Keratinocyte (primary cell): ENCODE data around the gene SNCB. TPM values are rescaled to one million over a fixed set of nuclear protein-coding genes. Genes with fewer than 3 reads are reported as not detected.

Experiments
- DNase-seq: peaks from one replicate; pipeline ENCODE4 v3.0.0-alpha.2; 2011; ENCODE audit warnings: low read depth, missing footprints, low spot score
- FAIRE-seq: peaks from 2 replicates; lab custom pipeline; 2011; peaks lifted over from hg19 to GRCh38; lab: Jason Lieb, UNC
- H2AFZ ChIP-seq: 2 replicates; pipeline ENCODE4 v1.6.0; 2012; ENCODE audit warnings: low read length, control low read depth, inconsistent platforms; ENCODE audit not compliant: control insufficient read depth
- H3K27ac ChIP-seq: 2 replicates; pipeline ENCODE4 v1.5.1; 2011; ENCODE audit warnings: low read length; ENCODE audit not compliant: control insufficient read depth, insufficient read depth
- H3K27me3 ChIP-seq: 3 replicates; pipeline ENCODE4 v1.6.0; 2011; ENCODE audit warnings: low read length; ENCODE audit not compliant: control insufficient read depth, insufficient read depth; ENCODE audit errors: extremely low read depth
- H3K36me3 ChIP-seq, 2 experiments: 2 replicates in 1 of 2; 3 replicates in 1 of 2; pipeline ENCODE4 v1.5.1; 2011; ENCODE audit warnings: low read length in 2 of 2, mild to moderate bottlenecking in 1 of 2; ENCODE audit not compliant: control insufficient read depth in 2 of 2, insufficient read depth in 2 of 2; ENCODE audit errors: extremely low read depth in 1 of 2
- H3K4me1 ChIP-seq: 3 replicates; pipeline ENCODE4 v1.5.1; 2011; ENCODE audit warnings: low read length; ENCODE audit not compliant: control insufficient read depth, insufficient read depth; ENCODE audit errors: extremely low read depth
- H3K4me2 ChIP-seq: 3 replicates; pipeline ENCODE4 v1.6.0; 2011; ENCODE audit warnings: low read depth, low read length; ENCODE audit not compliant: control insufficient read depth, insufficient read depth; ENCODE audit errors: extremely low read depth
- H3K4me3 ChIP-seq, 3 experiments: fragments of 200-600 bp in 1 of 3; sonication (generic) in 1 of 3; 2 replicates in 2 of 3; 3 replicates in 1 of 3; pipeline ENCODE4 v1.5.1; 2011 to 2016; ENCODE audit warnings: low read length in 3 of 3, mild to moderate bottlenecking in 3 of 3, control low read depth in 2 of 3, inconsistent platforms in 1 of 3, low read depth in 1 of 3, mixed read lengths in 1 of 3, mixed run types in 1 of 3, moderate library complexity in 1 of 3; ENCODE audit not compliant: control insufficient read depth in 2 of 3, insufficient read depth in 2 of 3; ENCODE audit errors: extremely low read depth in 1 of 3
- H3K79me2 ChIP-seq: 2 replicates; pipeline ENCODE4 v1.6.0; 2012; ENCODE audit warnings: low read length; ENCODE audit not compliant: control insufficient read depth, insufficient read depth
- H3K9ac ChIP-seq: 3 replicates; pipeline ENCODE4 v1.6.0; 2011; ENCODE audit warnings: low read length; ENCODE audit not compliant: control insufficient read depth, insufficient read depth; ENCODE audit errors: extremely low read depth
- H3K9me1 ChIP-seq: 3 replicates; pipeline ENCODE4 v1.6.0; 2011; ENCODE audit warnings: low read length; ENCODE audit not compliant: control insufficient read depth, insufficient read depth; ENCODE audit errors: extremely low read depth
- H3K9me3 ChIP-seq: 2 replicates; pipeline ENCODE4 v1.5.1; 2012; ENCODE audit warnings: low read depth, low read length; ENCODE audit not compliant: control insufficient read depth
- H4K20me1 ChIP-seq: 3 replicates; pipeline ENCODE4 v1.6.0; 2011; ENCODE audit warnings: low read length; ENCODE audit not compliant: control insufficient read depth, insufficient read depth; ENCODE audit errors: extremely low read depth
- CTCF ChIP-seq, 3 experiments: IDR thresholded peaks in 1 of 3; conservative IDR thresholded peaks in 1 of 3; optimal IDR thresholded peaks in 1 of 3; 2 replicates in 2 of 3; 3 replicates in 1 of 3; pipeline versions ENCODE3 to v1.5.1; 2011; ENCODE audit warnings: low read length in 3 of 3, mild to moderate bottlenecking in 3 of 3, moderate library complexity in 2 of 3, control low read depth in 1 of 3, inconsistent platforms in 1 of 3; ENCODE audit not compliant: insufficient read depth in 2 of 3; ENCODE audit errors: extremely low read depth in 1 of 3
- EZH2 ChIP-seq: IDR thresholded peaks from one replicate; pipeline ENCODE4 v1.6.1; 2012; ENCODE audit warnings: inconsistent platforms, mild to moderate bottlenecking, low read length, moderate library complexity
- dilution Hi-C: fragments of 300-500 bp; cut with MboI; formaldehyde crosslinking; loops from one replicate; pipeline ENCODE4 v1.7.0; 2020; ENCODE audit warnings: low sequenced_read_pairs; ENCODE audit not compliant: extremely low pct_ligation_motif_present
- polyA plus RNA-seq, 5 experiments: library from polyadenylated mRNA; depleted of rRNA in 3 of 5; stranded (reverse) in 3 of 5; stranded (forward) in 1 of 5; unstranded in 1 of 5; fragments of >200 nt; gene quantifications; 1 replicate in 1 of 5; 2 replicates in 3 of 5; 3 replicates in 1 of 5; pipeline versions ENCODE4 v1.2.1 to v1.2.3, GENCODE V29; 2011 to 2012; ENCODE audit warnings: missing spikeins in 2 of 5, low read depth in 1 of 5, low replicate concordance in 1 of 5

Gene SNCB
- polyA plus RNA-seq, 1 donor (not counting 4 experiments of a cell fraction or from before 2014, with no cell fraction given), result 0.69 TPM

GRCh38 chr5:176670449-176670848 is 40.1 kb upstream of the SNCB start:
- TF ChIP-seq CTCF (optimal IDR thresholded peaks at IDR 0.05 in 1 of 3, IDR thresholded peaks at IDR 0.05 in 1 of 3, conservative IDR thresholded peaks at IDR 0.05 in 1 of 3; ENCODE audit: extremely low read depth in 1 of 3, insufficient read depth in 2 of 3, low read length in 3 of 3) (no peak), EZH2 (no peak)
- Histone ChIP-seq H3K9me3 (no peaks in the 10 kb centered on the region), H3K79me2 (no peaks in the 10 kb centered on the region), H3K9me1 (no peaks in the 10 kb centered on the region), H3K36me3 (no peaks in the 10 kb centered on the region), H3K4me3 (no peak overlapping the region), H3K4me2 (no peak overlapping the region), H3K27ac (no peak overlapping the region), H3K9ac (no peak overlapping the region), H3K4me1 (no peaks in the 10 kb centered on the region), H2AFZ (no peak overlapping the region), H4K20me1 (no peaks in the 10 kb centered on the region), H3K27me3 (peaks cover 11% of the 10 kb centered on the region)
- DNase-seq (no peak), FAIRE-seq (no peak)
- dilution Hi-C loops, result no loop called here

- peaks cover 15% of the 10 kb centered on the region for H3K27me3 ChIP-seq
- no peak overlapping the region for H3K4me3 ChIP-seq
- H3K4me1 ChIP-seq, result no peaks in the 10 kb centered on the region
- DNase-seq, result no peak
- no peak overlapping the region for H3K27ac ChIP-seq
- H3K79me2 ChIP-seq, result no peaks in the 10 kb centered on the region
- FAIRE-seq, result no peak
- no peaks in the 10 kb centered on the region for H3K36me3 ChIP-seq
- no peak overlapping the region for H2AFZ ChIP-seq
- TF ChIP-seq EZH2 (no peak), CTCF (optimal IDR thresholded peaks at IDR 0.05 in 1 of 3, IDR thresholded peaks at IDR 0.05 in 1 of 3, conservative IDR thresholded peaks at IDR 0.05 in 1 of 3; ENCODE audit: extremely low read depth in 1 of 3, insufficient read depth in 2 of 3, low read length in 3 of 3) (no peak)
- no peak overlapping the region for H3K9ac ChIP-seq
- H3K9me1 ChIP-seq, result no peaks in the 10 kb centered on the region
- H4K20me1 ChIP-seq, result no peaks in the 10 kb centered on the region
- no peaks in the 10 kb centered on the region for H3K9me3 ChIP-seq
- dilution Hi-C loops, result no loop called here
- H3K4me2 ChIP-seq, result no peak overlapping the region
Measured at GRCh38 chr5:176667637-176668036, 37.3 kb upstream of the SNCB start.
